Activated naive CD8-positive, alpha-beta T cell treated with anti-CD3 and anti-CD28 coated beads, Interleukin-2, amount 50 U/mL, for 16 hours (primary cell): ENCODE measurements around the gene KCNN4.
"Not testable (repeated sequence)": the region's sequence is repeated elsewhere in the genome, so short reads cannot be mapped to it uniquely, and the experiment has no call there.

Experiments
- DNase-seq: peaks from one replicate; pipeline ENCODE4 v3.0.0-alpha.2; 2020; ENCODE audit warnings: low read depth, low spot score

KCNN4 gene

GRCh38 chr19:43780706-43781525 is at the start of gene KCNN4:
Gene KCNN4 (minus strand): TSS chr19:43780973. CDS start chr19:43780861, 112 bp downstream.
- peak; percentile 32 for DNase-seq

GRCh38 chr19:43826787-43827754 is 46.3 kb upstream of the KCNN4 start, which contains the start of gene ZNF283:
Gene ZNF283 (plus strand): TSS chr19:43827321. CDS start chr19:43833505, 6,184 bp downstream.
- DNase-seq, result peak; percentile 69

- DNase-seq, result not testable (repeated sequence)
Measured at GRCh38 chr19:43824572-43824971, 43.8 kb upstream of the KCNN4 start.

DNA sequence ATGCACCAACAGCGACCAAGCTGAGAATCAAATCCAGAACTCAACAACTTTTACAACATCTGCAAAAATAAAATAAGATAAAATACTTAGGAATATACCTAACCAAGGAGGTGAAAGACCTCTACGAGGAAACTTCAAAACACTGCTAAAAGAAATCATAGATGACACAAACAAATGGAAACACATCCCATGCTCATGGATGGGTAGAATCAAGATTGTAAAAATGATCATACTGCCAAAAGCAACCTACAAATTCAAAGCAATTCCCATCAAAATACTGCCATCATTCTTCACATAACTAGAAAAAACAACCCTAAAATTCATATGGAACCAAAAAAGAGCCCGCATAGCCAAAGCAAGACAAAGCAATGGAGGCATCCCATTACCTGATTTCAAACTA is 43.1 kb upstream of the KCNN4 start:
- DNase-seq, result not testable (repeated sequence)

DNA sequence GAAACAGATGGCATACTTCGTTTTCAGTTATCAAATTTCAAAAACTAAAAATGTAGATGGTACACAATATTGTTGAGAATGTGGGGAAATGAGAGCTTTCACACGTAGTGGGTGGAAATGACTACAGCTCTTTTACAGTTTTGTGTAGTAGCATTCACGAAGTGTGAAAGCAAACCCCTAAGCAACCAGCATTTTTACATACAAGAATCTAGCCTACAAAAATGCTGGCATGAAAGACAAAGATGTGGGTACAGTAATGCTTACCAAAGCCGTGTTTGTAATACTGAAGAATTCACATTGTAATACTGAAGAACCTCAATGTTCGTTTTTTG is 40.1 kb upstream of the KCNN4 start:
- DNase-seq, result no peak

- no peak for DNase-seq
Measured at GRCh38 chr19:43820098-43820883, 39.5 kb upstream of the KCNN4 start.

GRCh38 chr19:43818500-43818899 is 37.7 kb upstream of the KCNN4 start:
- no peak for DNase-seq

DNA sequence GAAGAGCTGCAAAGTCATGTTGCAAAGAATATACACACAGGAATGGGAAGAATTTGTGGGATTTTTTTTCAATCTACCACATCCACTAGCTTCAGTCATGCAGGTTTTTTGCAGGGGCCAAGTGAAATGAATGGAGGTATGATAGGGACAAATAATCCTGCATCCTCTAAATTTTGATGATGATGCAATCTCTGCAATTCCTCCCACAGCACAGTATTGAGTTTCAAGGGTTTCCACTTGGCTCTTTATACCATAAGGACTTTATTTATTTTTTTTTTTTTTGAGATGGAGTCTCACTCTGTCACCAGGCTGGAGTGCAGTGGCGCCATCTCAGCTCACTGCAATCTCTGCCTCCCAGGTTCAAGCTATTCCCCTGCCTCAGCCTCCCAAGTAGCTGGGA is 36.7 kb upstream of the KCNN4 start:
- DNase-seq, result not testable (repeated sequence)

DNA sequence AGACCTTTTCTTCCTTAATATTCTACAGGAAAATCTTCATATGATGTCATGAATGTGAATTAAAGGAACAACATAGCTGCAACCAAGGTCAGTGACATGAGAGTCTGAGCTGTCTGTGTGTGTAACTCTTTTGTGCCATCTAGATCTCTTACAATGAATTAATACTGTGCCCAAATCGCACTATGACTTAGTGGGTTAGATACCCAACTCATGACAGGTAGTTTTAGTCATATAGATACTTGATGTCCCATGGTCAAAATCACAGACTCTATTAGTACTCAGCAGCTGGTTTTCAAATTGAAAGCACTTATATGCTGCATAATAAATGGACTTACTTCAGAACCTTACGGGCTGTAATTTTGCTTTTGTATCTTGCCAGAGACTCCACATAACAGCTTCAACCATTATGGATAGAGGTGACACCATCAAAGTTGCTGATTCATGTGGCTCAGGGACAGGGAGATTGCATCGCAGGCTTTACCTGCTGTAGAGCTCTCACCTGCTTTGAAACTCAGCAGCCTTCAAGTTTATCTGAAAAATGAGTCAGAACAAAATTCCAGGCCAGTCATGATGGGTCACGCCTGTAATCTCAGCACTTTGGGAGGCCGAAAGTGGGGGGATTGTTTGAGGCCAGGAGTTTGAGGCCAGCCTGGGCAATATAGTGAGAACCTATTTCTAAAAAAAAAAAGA is 34.0 kb upstream of the KCNN4 start:
- no peak for DNase-seq

DNA sequence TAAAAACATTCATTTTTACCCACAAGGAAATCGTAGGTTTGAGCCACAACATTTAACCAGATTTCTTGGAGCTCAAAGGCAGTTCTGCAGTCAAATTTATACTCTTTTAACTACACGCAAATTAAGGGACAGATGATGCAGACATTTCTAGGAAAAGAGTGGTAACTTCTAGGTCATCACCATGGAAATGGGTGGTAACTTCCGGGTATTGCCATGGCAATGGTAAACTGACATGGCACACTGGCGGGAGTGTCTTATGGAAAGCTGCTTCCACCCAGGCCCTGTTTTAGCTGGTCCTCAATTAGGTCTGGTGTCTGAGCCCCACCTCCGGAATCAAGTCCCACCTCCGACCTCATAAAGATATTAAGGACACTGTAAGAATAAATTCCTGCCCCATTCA is 31.9 kb upstream of the KCNN4 start:
- no peak for DNase-seq

GRCh38 chr19:43812259-43812658 is 31.5 kb upstream of the KCNN4 start:
- DNase-seq, result no peak

- DNase-seq, result no peak
Measured at GRCh38 chr19:43811837-43812236, 31.1 kb upstream of the KCNN4 start.

- DNase-seq, result no peak
Measured at GRCh38 chr19:43809762-43810696, 29.3 kb upstream of the KCNN4 start.

GRCh38 chr19:43807651-43808050 is 26.9 kb upstream of the KCNN4 start:
- DNase-seq, result no peak

GRCh38 chr19:43806848-43807247 is 26.1 kb upstream of the KCNN4 start:
- no peak for DNase-seq

GRCh38 chr19:43806401-43806800 is 25.6 kb upstream of the KCNN4 start:
- DNase-seq, result not testable (repeated sequence)

DNA sequence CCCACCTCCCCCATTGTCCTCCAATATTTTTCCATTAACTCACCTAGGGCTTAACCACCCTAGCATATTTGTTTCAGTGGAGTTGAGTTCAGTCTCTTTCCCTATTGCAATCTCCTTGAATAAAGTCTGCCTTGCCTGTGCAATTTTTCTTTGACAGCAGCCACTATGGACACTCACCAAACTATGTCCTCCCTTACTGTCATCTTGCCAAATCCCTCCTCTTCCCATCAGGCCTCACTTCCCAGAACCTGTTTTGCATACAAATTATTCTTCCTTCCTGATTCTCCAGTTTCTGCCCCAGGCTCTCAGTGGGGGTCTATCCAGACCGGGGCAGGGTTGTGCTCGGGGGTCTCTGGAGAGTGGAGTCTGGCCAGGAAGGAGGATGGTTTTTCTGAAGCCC is 23.7 kb upstream of the KCNN4 start:
- no peak for DNase-seq

GRCh38 chr19:43802216-43802951 is 21.6 kb upstream of the KCNN4 start, which contains the start of gene LYPD5:
Gene LYPD5 (minus strand): TSS chr19:43802447. CDS start chr19:43802380, 67 bp downstream.
- no peak for DNase-seq

GRCh38 chr19:43799502-43800142 is 18.8 kb upstream of the KCNN4 start:
- DNase-seq, result no peak
